Heart left ventricle (tissue), 13 donors: ENCODE data around the gene KCTD11.

Source experiments
- POLR2A ChIP-seq, 2 donors: fragments of 450-650 bp; IDR thresholded peaks; one replicate each; pipeline ENCODE4 v1.6.1; 2017; ENCODE audit warnings: antibody characterized with exemption in 2 of 2, mild to moderate bottlenecking in 2 of 2, moderate library complexity in 2 of 2
- TF ChIP-seq, protein P1 (sequence below), 12 donors: fragments of 200-600 bp; sonication (generic) in 4 of 12; IDR thresholded peaks; one replicate each; pipeline versions ENCODE4 v1.5.0 to v1.8.0; 2018 to 2022; ENCODE audit warnings: antibody characterized with exemption in 12 of 12, mild to moderate bottlenecking in 5 of 12
- donor health status: ischemic (EF 13 %, LVEDD 7.1; RV severe dilation, severe dysfunction).
- donor health status: DM: no; HTN: yes; CAD: no.
- donor health status: DM: no; HTN: no; CAD: no.
- donor health status: ischemic (EF 25% LVEDD 6.9; RV normal size, moderate dysfunction).
- donor health status: ischemic (EF 25% LVEDD 5.7; RV mildly dilated, moderate dysfunction).
- donor health status: ischemic (EF 35%, LVEDD 5.7; RV mildly dilated, moderate dysfunction).
- donor health status: nonischemic (EF 11% LVEDD 7.7; RV severe dilation, severe dysfunction).
- donor health status: DM: yes; HTN: yes; CAD: no.
- donor health status: PGD.
- donor health status: ischemic (EF 29% LVEDD 5.4; RV normal size, mild dysfunction).
- donor health status: nonischemic (EF 23%, LVEDD 6.1; RV moderate dilation, normal function).

GRCh38 chr17:7330638-7331015 lies 21.3 kb upstream of the KCTD11 start:
- TF ChIP-seq POLR2A (IDR thresholded peaks at IDR 0.05) = no peak
- TF ChIP-seq, protein P1, sequence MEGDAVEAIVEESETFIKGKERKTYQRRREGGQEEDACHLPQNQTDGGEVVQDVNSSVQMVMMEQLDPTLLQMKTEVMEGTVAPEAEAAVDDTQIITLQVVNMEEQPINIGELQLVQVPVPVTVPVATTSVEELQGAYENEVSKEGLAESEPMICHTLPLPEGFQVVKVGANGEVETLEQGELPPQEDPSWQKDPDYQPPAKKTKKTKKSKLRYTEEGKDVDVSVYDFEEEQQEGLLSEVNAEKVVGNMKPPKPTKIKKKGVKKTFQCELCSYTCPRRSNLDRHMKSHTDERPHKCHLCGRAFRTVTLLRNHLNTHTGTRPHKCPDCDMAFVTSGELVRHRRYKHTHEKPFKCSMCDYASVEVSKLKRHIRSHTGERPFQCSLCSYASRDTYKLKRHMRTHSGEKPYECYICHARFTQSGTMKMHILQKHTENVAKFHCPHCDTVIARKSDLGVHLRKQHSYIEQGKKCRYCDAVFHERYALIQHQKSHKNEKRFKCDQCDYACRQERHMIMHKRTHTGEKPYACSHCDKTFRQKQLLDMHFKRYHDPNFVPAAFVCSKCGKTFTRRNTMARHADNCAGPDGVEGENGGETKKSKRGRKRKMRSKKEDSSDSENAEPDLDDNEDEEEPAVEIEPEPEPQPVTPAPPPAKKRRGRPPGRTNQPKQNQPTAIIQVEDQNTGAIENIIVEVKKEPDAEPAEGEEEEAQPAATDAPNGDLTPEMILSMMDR (IDR thresholded peaks at IDR 0.05) = no peak
